ENCODE results near the gene TAS2R40.

The TAS2R40 gene

DNA sequence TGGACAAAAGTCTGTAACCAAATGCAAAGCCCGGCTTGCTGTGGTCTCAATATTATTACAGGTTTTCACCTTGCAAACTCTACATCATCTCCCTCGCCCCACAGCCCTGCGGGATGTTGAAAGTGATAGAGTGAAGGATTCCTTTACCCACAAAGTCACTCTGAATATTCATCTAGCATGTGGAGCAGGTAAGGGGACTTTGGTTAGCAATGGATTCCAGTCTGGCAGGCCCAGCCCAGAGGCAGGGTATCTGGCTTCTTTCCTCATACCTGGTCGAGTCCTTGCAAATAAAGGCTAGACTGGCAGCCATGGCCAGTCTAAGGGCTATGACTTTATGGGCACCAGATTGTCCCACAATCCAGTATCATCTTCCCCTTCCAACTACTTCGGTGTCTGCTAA, 3.2 kb downstream of the TAS2R40 start:
- DNase-seq = no peak

DNA sequence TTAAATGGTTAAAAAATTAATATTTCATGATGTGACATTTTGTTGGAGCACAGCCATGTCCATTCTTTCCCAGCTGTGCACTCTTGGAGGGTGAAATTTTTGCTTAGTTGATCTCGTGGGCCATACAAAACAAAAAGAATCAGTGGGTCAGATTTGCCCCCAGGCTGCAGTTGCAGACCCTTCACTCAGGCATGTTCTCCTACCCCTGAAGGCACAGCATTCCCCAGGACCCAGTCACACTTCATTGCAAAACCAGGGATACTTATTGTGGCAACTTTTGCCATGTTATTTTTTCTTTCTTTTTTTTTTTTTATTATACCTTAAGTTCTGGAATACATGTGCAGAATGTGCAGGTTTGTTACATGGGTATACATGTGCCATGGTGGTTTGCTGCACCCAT, 6.0 kb downstream of the TAS2R40 start:
- DNase-seq = no peak

DNA sequence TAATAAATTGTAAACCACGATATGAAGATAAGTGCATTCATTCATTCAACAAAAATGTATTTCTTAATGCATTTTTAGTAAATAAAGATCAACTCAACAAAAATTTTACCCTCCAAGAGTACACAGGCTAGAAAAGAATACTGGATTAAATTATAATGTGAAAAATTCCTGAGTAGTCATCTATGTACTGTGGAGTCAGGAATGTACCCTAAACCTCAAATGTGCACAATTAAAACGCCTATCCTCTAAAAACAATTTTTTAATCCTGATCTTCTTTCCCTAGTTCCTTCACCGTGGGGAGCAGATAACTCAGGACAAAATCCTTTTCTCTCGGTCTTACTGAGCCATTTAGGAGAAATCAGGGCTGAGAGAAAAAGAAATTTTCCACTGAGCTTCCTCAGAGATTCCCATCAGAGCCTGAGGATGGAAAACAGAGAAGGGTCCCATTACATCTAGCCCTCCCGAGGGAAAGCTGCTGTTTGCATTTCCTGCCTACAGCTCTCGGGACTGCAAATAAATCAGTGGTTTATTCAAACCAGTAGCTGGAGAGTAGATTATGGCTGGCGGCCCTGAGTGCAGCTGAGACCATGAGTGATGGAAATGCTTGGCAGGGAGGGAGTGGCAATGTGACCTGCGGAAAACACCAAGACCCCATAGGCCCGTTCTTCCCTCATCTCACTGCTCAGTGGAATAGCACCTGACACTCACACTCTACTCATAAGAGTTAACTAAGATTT, 7.4 kb downstream of the TAS2R40 start:
- DNase-seq = no peak

DNA sequence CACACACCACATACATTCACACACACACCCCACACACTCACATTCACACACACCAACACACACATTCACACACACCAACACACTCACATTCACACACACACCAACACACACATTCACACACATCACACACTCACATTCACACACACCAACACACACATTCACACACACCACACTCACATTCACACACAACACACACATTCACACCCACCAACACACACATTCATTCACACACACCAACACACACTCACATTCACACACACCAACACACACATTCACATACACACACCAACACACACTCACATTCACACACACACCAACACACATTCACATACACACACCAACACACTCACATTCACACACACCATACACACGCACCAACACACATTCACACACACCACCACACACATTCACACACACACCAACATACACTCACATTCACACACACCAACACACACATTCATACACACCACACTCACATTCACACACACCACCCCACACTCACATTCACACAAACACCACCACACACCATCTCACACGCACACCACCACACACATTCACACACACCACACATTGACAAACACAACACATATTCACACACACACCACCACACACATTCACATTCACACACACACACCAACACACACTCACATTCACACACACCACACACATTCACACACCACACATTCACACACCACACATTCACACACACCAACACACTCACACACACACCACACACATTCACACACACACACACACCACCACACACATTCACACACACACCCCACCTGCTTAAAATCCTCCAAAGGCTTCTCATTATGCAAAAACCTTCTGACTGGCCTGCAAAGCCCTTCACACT, 9.0 kb downstream of the TAS2R40 start:
- DNase-seq = no peak

DNA sequence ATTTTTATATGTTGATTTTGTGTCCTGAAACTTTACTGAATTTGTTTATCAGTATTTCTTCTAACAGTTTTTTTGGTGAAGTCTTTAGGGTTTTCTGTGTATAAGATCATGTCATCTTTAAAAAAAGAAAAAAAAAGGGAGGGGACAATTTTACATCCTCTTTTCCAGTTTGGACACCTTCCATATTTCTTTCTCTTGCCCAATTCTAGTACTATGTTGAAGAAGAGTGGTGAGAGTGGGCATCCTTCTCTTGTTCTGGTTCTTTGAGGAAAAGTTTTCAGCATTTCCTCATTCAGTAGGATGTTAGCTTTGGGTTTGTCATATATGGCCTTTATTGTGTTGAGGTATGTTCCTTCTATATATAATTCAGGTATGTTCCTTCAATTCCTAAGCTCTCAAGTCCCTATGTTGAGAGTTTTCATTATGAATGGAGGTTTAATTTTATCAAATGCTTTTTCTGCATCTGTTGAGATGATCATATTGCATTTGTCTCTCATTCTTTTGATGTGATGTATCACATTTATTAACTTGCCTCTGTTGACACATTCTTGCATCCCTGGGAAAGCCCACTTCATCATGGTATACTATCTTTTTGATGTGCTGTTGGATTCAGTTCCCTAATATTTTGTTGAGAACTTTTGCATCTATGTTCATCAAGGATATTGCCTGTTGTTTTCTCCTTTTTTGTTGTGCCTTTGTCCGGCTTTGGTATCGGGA, 12.1 kb downstream of the TAS2R40 start:
- peak; percentile 82 for DNase-seq

DNA sequence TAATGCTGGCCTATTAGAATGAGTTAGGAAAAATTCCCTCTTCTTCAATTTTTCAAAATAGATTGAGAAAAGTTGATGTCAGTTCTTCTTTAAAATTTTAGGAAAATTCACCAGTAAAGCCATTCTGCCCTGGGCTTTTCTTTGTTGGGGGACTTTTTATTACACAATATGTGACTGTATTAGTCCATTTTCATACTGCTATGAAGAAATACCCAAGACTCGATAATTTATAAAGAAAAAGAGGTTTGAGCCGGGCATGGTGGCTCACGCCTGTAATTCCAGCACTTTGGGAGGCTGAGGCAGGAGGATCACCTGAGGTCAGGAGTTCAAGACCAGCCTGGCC, 12.7 kb downstream of the TAS2R40 start:
- DNase-seq = no peak

DNA sequence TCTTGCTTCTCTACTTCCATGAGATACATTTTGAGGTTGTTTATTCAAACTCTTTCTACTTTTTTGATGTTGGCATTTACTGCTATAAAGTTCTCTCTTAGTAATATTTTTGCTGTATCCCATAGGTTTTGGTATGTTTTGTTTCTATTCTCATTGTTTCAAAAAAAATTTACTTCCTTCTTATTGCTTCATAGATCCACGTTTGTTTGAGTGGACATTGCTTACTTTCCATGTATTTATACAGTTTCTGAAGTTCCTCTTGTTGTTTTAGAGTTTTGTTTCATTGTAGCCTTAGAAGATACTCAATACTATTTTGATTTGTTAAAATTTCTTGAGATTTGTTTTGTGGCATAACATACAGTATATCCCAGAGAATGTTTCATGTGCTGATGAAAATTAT, 13.7 kb downstream of the TAS2R40 start:
- no peak for DNase-seq

DNA sequence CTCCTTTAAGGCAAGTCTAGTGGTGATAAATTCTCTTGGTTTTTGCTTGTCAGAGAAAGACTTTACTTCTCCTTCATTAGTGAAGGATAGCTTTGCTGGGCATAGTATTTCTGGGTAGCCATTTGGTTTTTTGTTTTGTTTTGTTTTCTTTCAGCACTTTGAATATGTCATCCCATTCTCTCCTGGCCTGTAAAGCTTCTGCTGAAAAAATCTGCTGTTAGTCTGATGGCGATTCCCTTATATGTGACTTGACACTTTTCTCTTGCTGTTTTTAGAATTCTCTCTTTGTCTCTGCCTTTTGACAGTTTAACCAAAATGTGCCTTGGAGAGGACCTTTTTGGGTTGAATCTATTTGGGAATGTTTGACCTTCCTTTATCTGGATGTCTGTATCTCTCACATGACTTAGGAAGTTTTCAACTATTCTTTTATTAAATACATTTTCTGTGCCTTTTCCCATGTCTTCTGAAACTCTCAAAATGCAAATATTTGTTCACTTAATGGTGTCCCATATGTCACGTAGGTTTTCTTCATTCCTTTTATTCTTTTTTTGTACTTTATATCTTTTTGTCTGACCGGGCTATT, 14.7 kb downstream of the TAS2R40 start:
- DNase-seq = no peak

DNA sequence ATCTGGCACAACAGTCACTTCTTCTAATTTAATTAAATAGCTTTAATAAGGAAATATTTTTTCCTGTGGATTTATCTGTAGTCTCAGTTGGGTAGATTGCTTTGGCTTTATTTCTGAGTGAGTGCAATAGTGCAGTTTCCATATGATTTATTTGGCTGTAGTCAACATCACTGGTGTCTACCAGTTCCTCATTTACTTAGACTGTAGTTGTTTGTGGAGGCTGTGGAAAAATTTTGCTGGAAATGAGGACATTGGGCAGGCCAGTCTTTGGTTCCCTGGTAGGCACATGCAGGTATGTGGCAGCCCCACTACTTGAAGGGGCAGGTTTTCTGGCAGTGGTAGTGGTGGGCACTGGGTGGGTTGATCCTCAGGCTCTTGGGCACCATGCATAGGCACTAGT, 15.5 kb downstream of the TAS2R40 start:
- DNase-seq = peak; percentile 77

DNA sequence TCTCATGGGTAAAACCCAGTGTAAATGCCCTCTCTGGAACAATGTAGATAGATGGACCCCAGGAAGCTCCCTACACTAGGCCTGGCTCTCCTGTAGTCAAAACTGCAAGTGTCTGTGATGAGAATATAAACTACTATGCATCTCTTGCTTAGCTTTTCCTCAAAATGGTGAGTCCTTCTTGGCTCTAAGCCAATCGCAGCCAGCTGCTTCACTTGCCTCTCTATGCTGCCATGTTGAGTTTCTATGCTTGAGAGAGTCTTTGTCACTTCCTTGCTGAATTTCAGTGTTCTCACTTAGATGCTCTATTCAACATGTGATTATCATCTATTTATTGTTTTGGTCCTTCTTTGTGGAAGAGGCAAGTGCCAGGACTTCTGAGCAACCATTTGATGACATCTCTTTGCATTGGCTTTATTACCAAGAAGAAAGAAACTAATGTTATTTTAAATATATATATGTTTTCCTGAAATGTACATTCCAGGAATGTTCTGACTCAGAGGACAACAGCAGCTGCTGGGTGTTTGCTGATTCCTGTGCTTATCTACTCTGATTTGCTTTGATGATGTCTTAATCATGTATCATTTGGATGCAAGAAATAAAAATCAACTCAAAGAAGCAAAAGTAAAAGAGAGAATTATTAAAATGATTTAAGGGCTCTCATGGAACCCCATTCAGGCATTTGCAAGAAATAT, 16.6 kb downstream of the TAS2R40 start:
- no peak for DNase-seq

DNA sequence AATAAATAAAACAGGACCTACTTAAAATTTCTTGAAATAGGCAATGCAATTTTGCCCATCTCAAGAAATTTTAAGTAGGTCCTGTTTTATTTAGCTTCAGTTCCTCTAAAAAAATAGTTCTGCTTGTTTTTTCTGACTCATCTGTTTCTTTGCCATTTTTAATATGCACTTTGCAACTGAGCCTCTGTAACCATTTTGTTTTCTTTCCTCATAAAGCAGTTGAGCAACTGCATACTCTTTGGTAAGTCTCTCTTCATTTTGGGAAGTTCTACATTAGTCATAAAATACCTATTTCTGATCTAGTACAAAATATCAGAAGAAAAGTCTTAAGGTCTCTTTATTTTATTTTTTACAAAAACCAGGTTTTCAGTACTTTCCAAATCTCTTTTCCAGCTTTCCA, 18.0 kb downstream of the TAS2R40 start:
- peak; percentile 97 for DNase-seq

DNA sequence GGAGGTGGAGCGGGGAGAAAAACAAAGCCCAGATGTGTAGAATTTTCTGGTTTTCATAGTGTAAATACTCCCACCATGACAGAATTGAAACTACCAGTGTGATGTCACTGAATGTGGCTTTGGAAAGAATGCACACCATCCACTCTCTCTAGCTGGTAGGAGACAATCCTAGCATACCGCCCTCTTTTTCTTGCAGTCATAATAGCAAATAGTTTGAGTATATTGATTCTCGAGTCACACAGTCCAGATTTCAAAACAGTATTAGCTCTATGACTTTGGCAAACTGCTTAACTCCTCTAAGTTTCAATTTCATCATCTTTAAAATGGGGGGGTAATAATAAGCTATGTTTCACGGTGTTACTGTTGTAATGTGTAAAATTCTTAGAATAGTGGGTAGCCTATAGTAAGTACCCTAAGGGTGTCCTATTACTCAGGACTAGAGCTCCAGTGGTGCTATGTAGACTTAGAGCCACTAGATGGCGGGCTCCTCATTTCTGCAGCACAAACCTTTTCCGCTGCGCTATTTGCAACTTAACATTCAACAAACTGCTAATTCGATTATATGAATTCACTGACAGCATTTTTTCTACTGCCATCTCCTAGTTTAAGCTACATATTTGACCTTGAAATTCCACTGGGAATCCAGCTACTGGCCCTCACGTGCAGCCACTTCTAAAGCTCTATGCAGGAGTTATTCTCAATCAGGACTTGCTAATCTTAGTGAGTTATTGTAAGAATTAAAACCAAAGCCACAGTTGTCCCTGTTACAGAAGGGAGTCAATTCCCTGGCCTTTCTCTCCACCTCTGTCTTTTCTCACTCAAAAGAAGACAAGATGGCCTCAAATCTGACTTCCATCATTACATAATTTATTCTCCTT, 18.7 kb downstream of the TAS2R40 start:
- DNase-seq = peak; percentile 79

DNA sequence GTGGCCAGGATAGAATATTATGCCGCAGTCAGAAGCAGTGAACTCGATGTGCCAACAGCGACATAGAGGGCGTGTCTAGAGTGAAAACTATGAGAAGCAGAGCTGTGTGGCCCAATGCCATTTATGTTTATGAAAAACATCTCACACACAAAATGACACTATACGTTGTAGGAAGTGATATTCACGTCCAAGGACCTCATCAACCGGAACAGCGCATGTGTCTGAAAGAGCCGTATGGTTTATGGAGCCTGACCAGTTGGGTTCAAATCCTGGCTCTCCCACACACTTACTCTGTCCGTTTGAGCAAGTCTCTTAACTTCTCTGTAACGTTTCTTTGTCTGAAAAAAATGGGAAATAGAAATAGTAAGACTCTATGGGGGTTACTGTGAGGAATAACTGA, 20.5 kb downstream of the TAS2R40 start:
- no peak for DNase-seq

DNA sequence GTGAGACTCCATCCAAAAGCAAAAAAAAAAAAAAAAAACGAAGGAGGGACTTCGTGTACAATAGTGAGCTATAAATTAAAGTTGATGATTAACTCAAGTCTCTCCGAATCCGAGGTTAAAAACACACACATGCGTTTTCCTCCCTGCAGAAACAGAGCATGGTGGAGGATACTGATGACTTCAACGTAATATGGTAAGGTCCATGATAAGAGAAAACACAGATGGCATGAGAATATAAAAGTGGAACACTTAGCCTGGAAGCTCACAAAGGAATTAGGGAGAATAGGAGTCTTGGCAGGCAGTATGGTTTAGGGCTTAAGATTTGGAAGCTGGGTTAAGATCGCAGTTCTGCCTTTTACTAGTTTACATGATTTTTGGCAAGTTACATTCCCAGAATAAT, 21.3 kb downstream of the TAS2R40 start:
- DNase-seq = no peak

DNA sequence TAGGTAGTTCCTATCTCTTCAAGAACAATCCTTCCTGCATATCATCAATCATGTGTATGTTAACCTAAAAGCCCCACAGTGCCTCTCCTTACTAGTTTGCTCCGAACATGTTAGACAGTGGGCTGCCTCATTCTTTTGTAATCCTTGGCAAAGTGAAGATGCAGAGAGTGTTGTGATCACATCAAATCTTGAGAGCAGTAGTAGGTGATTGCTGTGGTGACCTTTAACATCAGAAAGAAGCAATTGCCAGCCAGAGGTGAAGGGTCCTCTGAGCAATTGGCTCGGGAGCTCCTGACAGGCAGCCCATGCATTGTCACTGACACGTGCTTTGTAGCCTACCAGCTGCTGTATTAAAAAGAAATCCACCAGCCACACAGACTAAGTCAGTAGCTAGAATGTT, 21.8 kb downstream of the TAS2R40 start:
- DNase-seq = no peak

DNA sequence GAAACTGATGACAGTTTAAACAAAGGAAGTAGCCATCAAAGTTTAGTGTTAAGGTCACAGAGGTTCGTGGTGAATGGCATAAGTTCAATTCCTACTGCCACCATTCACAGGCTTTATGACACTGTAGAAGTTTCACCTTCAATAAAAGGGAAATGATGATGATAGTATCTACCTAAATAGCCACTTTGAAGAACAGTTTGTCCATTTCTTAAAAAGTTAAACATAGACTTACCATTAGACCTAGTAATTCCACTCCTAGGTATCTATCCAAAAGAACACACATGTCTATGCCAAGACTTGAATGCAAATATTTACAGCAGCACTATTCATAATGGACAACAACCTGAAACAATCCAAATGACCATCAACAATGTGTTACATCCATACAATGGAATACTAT, 22.5 kb downstream of the TAS2R40 start:
- no peak for DNase-seq

DNA sequence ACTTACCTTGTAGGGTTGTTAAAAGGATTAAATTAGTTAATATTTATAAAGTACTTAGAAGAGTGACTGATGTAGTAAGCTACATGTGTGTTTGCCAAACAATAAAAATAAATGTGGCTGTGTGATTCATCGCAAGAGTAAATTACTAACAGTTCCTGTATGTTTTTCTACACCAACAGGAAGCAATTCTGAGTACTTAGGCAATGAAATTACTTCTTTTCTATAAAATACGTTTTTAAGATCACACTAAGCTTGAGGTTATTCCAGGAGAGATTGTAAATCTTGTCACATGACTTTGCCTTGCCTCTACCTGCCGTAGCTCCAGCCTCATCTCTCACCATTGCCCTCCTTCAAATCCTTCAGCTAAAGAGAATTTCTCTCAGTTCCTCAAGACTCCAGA, 23.3 kb downstream of the TAS2R40 start:
- peak; percentile 61 for DNase-seq

DNA sequence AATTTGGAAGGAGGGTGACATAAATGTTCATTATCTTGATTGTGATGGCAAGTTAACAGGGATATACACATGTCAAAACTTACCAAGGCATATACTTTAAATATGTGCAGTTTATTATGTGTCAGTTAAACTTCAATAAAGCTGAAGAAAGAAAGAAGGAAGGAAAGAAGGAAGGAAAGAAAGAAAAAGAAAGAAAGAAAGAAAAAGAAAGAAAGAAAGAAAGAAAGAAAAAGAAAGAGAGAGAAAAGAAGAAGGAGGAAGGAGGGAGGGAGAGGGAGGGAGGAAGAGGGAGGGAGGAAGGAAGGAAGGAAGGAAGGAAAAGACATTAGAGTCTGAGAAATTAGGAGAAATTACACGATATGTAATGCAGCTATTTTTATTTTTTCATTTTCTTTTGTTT, 25.5 kb downstream of the TAS2R40 start:
- no peak for DNase-seq

DNA sequence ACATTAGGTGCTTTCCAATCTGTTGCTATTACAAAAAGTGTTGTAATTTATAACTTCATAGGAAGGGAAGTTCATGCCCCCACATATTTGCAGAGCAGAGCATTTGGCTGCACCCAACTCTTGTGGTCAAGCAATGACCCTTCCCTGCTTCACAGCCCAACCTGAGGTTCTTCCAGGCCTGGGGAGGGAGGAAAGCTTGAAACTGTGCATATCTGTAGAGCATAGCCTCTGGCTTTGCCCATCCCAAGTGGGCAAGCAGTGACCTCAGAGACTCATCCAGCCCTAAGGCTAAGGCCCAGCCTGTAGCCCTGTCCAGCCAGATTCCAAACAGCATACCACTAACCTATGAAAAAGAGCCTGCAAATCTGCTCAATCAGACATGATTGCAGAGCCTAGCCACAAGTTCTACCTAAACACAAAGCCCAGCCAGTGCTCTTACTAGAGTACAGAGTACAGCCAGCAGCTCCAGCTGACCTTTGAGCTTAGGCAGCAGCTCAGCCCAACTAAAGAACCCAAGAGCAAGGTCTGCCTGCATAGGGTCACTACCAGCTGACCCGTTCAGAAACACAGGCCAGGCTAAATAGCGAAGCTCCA, 27.0 kb downstream of the TAS2R40 start:
- DNase-seq = no peak

DNA sequence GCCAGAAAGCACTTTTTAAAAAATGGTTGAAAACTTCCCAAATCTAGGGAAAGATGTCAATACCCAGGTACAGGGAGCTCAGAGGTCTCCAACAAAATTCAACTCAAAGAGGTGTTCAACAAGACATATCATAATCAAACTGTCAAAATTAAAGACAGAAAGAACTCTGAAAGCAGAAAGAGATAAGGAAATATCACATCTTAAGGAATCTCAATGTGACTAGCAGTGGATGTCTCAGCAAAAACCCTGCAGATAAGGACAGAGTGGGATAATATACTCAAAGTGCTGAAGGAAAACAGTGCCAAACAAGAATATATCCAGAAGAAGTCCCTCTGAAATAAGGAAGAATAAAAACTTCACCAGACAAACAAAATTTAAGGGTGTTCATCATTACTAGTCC, 28.4 kb downstream of the TAS2R40 start:
- DNase-seq = no peak

DNA sequence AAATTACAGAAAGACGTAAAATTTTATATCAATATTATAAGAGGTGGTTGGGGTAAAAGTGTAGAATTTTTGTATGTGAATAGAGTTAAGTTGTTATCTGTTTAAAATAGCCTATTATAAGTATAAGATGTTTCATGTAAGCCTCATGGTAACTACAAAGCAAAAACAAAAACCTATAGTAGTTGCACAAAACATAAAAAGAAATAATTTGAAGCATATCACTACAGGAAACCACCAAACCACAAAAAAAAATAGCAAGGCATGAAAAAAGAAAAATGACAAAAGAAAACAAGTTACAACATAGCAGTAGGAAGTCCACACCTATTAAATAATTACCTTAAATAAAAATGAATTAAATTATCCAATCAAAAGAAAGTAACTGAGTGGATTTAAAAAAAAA, 29.0 kb downstream of the TAS2R40 start:
- peak; percentile 21 for DNase-seq

Data from MV-4-11 (cell line).